ENCODE results near the gene VAPB. TPM values are rescaled to one million over a fixed set of nuclear protein-coding genes. Genes with fewer than 3 reads are reported as not detected.

The VAPB gene
- total and polyA plus RNA-seq, 2 of the 4 experiments (the other 2 are of a cell fraction): 9.1 to 26.0 TPM

DNA sequence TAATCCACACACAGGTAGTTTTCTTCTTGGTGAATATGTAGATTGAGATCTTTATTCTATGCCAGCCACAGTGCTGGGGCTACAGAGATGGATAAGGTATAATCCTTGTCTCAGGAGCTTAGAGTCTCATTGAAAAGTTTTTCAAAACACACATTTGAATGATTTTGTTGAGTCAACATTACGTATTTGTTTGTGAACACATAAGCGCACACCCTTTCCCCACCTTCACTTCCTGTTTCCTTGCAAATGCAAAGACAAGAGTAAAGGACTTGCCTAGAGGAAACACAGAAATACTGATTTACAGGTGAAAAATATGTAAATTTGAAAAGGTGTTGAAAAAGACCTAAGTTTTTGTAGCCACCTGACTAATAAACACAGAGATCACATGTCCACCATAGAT, 27.8 kb downstream of the VAPB start:
- H3K23ac ChIP-seq (ENCODE audit: low read depth, low read length): no peak overlapping the region
- H3K36me3 ChIP-seq (ENCODE audit: control insufficient read depth, insufficient read depth, low read length): peaks cover 7% of the 10 kb centered on the region
- H3K56ac ChIP-seq (ENCODE audit: extremely low read depth, insufficient read depth, low read length): no peak overlapping the region
- H4K5ac ChIP-seq (ENCODE audit: low read depth, low read length): no peak overlapping the region
- no TSS peak for BruUV-seq (replicated peaks)
- H3K27ac ChIP-seq (ENCODE audit: insufficient read depth, low read length): no peak overlapping the region
- H3K4ac ChIP-seq (ENCODE audit: low read depth, low read length): no peak overlapping the region
- TF ChIP-seq SMC3 (IDR thresholded peaks at IDR 0.05; ENCODE audit: low read depth, low read length) (no peak), CTCF (conservative IDR thresholded peaks at IDR 0.05; ENCODE audit: low read depth, low read length) (no peak), MXI1 (IDR thresholded peaks at IDR 0.05; ENCODE audit: borderline replicate concordance, low read depth, low read length) (no peak), CEBPB (IDR thresholded peaks at IDR 0.05; ENCODE audit: low read depth, low read length) (no peak), BHLHE40 (IDR thresholded peaks at IDR 0.05; ENCODE audit: low read depth, low read length) (no peak)
- H3K4me1 ChIP-seq (ENCODE audit: control insufficient read depth, insufficient read depth, low read length): peaks cover 6% of the 10 kb centered on the region
- H3K27me3 ChIP-seq (ENCODE audit: control insufficient read depth, insufficient read depth, low read length): no peaks in the 10 kb centered on the region
- H3K4me3 ChIP-seq (ENCODE audit: insufficient read depth, low read depth, low read length): no peak overlapping the region
- H4K8ac ChIP-seq (ENCODE audit: low read depth in 2 of 2, low read length in 2 of 2): no peak overlapping the region
- H4K20me1 ChIP-seq (ENCODE audit: insufficient read depth, low read length): peaks cover 46% of the 10 kb centered on the region
- dilution Hi-C loops (cut with HindIII; ENCODE audit: low sequenced_read_pairs, unreplicated experiment): no loop called here
- H2BK20ac ChIP-seq (ENCODE audit: low read depth, low read length): no peak overlapping the region
- peaks cover 23% of the 10 kb centered on the region for H3K9me1 ChIP-seq (ENCODE audit: insufficient read depth, low read length)
- H2AFZ ChIP-seq (replicated peaks; ENCODE audit: low read length, poor library complexity): no peak overlapping the region
- ATAC-seq (ENCODE audit: low read depth): no peak
- H3K9ac ChIP-seq (ENCODE audit: low read depth, low read length): no peak overlapping the region
- ChIA-PET CTCF (no interaction called here), POLR2A (ENCODE audit: unreplicated experiment) (no interaction called here)
- no peak overlapping the region for H2BK120ac ChIP-seq (ENCODE audit: low read depth, low read length)
- H2BK5ac ChIP-seq (ENCODE audit: low read depth, low read length, poor library complexity, severe bottlenecking): no peak overlapping the region
- no peak overlapping the region for H3K4me2 ChIP-seq (ENCODE audit: low read depth, low read length)
- H2BK15ac ChIP-seq (ENCODE audit: low read depth, low read length): no peak overlapping the region
- peaks cover 29 to 57% of the 10 kb centered on the region in 2 experiments for H3K79me1 ChIP-seq (ENCODE audit: low read depth in 1 of 2, low read length in 2 of 2)
- no peak overlapping the region for H2AK5ac ChIP-seq (ENCODE audit: low read depth, low read length)
- H4K91ac ChIP-seq (ENCODE audit: insufficient read depth, low read depth, low read length): no peak overlapping the region
- intact Hi-C loops (cut with micrococcal nuclease): no loop called here
- no peak overlapping the region for H2AK9ac ChIP-seq (replicated peaks; ENCODE audit: low read depth, low read length, poor library complexity)
- H3K18ac ChIP-seq (ENCODE audit: low read depth, low read length): no peak overlapping the region
- in situ Hi-C loops (cut with MboI; ENCODE audit: low sequenced_read_pairs): no loop called here
- no peak for DNase-seq
- no peaks in the 10 kb centered on the region for H3K9me3 ChIP-seq (ENCODE audit: control insufficient read depth, insufficient read depth, low read length)
- WGBS, 2 experiments (ENCODE audit: extremely low coverage in 2 of 2, insufficient read length in 1 of 2): no CpG with 5 or more reads among the region's 2 CpGs
- H3K14ac ChIP-seq (replicated peaks; ENCODE audit: low read depth, low read length): no peak overlapping the region

Data from IMR-90 (cell line).